ENCODE data around the gene MBP.
A peak's percentile ranks its signal among the peaks of the same experiment; 100 is the strongest.

DNA sequence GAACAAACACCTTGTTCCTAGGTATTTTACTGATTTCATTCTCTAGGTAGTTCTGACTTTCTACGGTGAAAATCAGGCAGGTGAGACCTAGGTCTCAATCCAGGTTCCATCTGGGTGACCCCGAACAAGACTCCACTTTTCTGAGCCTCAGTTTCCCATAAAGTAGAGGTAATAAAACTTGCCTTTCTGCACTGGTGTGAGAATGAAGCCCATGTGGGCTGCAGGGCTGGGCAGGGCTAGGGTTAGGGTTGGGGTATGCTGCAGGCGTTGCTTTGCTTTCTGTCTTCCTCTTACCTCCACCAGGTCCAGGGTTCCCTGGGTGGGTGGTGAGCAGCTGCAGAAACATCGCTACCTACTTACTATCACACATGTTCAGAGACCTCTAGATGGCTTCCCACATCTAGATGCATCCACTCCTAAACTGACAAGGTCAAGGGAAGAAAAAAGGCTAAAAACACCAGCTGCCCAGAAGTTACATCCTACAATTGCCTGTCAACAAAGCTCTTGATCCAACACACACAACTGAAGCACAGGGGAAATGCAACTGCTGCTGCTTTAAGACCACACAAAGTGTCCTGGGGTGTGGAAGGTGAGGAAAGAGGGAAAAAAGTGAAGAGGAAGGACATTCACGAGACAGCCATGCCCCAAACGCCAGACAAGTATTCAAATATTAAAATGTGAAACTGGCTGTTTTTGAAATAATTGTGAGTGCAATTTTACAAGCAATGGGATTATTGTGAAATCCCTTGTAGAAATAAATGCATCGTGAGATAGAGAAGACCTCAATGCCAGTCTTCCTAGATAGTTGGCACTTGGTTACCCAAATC is 23.5 kb downstream of the MBP start:
- TF ChIP-seq, protein P1, sequence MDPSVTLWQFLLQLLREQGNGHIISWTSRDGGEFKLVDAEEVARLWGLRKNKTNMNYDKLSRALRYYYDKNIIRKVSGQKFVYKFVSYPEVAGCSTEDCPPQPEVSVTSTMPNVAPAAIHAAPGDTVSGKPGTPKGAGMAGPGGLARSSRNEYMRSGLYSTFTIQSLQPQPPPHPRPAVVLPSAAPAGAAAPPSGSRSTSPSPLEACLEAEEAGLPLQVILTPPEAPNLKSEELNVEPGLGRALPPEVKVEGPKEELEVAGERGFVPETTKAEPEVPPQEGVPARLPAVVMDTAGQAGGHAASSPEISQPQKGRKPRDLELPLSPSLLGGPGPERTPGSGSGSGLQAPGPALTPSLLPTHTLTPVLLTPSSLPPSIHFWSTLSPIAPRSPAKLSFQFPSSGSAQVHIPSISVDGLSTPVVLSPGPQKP (IDR thresholded peaks at IDR 0.05; ENCODE audit: borderline replicate concordance, low read depth, low read length) = no peak
- TF ChIP-seq, protein P2, sequence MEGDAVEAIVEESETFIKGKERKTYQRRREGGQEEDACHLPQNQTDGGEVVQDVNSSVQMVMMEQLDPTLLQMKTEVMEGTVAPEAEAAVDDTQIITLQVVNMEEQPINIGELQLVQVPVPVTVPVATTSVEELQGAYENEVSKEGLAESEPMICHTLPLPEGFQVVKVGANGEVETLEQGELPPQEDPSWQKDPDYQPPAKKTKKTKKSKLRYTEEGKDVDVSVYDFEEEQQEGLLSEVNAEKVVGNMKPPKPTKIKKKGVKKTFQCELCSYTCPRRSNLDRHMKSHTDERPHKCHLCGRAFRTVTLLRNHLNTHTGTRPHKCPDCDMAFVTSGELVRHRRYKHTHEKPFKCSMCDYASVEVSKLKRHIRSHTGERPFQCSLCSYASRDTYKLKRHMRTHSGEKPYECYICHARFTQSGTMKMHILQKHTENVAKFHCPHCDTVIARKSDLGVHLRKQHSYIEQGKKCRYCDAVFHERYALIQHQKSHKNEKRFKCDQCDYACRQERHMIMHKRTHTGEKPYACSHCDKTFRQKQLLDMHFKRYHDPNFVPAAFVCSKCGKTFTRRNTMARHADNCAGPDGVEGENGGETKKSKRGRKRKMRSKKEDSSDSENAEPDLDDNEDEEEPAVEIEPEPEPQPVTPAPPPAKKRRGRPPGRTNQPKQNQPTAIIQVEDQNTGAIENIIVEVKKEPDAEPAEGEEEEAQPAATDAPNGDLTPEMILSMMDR (conservative IDR thresholded peaks at IDR 0.05; ENCODE audit: low read depth, low read length) = no peak
- TF ChIP-seq MAFK (IDR thresholded peaks at IDR 0.05; ENCODE audit: low read depth, low read length) (no peak), MXI1 (IDR thresholded peaks at IDR 0.05; ENCODE audit: borderline replicate concordance, low read depth, low read length) (no peak), POLR2A (IDR thresholded peaks at IDR 0.05; ENCODE audit: low read depth, low read length) (no peak), RFX5 (IDR thresholded peaks at IDR 0.05; ENCODE audit: low read depth, low read length) (no peak), RAD21 (IDR thresholded peaks at IDR 0.05; ENCODE audit: low read length) (no peak), FOS (IDR thresholded peaks at IDR 0.05; ENCODE audit: low read depth, low read length) (no peak), CEBPB (IDR thresholded peaks at IDR 0.05; ENCODE audit: low read depth, low read length) (peak; percentile 53), NFE2L2 (IDR thresholded peaks at IDR 0.05; ENCODE audit: low read depth, low read length) (no peak)
- TF ChIP-seq, protein P3, sequence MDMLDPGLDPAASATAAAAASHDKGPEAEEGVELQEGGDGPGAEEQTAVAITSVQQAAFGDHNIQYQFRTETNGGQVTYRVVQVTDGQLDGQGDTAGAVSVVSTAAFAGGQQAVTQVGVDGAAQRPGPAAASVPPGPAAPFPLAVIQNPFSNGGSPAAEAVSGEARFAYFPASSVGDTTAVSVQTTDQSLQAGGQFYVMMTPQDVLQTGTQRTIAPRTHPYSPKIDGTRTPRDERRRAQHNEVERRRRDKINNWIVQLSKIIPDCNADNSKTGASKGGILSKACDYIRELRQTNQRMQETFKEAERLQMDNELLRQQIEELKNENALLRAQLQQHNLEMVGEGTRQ (IDR thresholded peaks at IDR 0.05; ENCODE audit: low read depth, low read length) = no peak

Measured in IMR-90 (cell line).